Progenitor cell of endocrine pancreas (in vitro differentiated cells): ENCODE measurements around the gene PTGIS. TPM values are rescaled to one million over a fixed set of nuclear protein-coding genes. Genes with fewer than 3 reads are reported as not detected.

Source experiments
- DNase-seq: peaks from one replicate; pipeline ENCODE4 v3.0.0; 2021; ENCODE audit warnings: low spot score; ENCODE audit not compliant: unreplicated experiment
- H3K27ac Mint-ChIP-seq: 2 replicates; pipeline ENCODE4 v1.8.0; 2021; ENCODE audit warnings: mild to moderate bottlenecking, moderate library complexity, mixed read lengths
- H3K27me3 Mint-ChIP-seq: 2 replicates; pipeline ENCODE4 v1.8.0; 2021; ENCODE audit warnings: mixed read lengths
- H3K36me3 Mint-ChIP-seq: 2 replicates; pipeline ENCODE4 v1.8.0; 2022; ENCODE audit warnings: mixed read lengths; ENCODE audit not compliant: insufficient read depth
- H3K4me1 Mint-ChIP-seq: 2 replicates; pipeline ENCODE4 v1.8.0; 2021; ENCODE audit warnings: low read depth, mixed read lengths
- H3K4me3 Mint-ChIP-seq: 2 replicates; pipeline ENCODE4 v1.8.0; 2021; ENCODE audit warnings: low read depth, mild to moderate bottlenecking, moderate library complexity, mixed read lengths
- H3K9me3 Mint-ChIP-seq: 2 replicates; pipeline ENCODE4 v1.8.0; 2021; ENCODE audit warnings: low read depth, mixed read lengths
- total RNA-seq: library from RNA; stranded (reverse); gene quantifications from 2 replicates; pipeline ENCODE4 v1.2.1, GENCODE V29; 2021
- TF ChIP-seq, protein P1 (sequence below): fragments of 200-600 bp; sonication (generic); IDR thresholded peaks from one replicate; pipeline ENCODE4 v1.5.0; 2021; ENCODE audit warnings: antibody characterized with exemption, mild to moderate bottlenecking; ENCODE audit not compliant: unreplicated experiment

The PTGIS gene
- total RNA-seq, 1 donor from 2014 or later: 19.3 TPM

DNA sequence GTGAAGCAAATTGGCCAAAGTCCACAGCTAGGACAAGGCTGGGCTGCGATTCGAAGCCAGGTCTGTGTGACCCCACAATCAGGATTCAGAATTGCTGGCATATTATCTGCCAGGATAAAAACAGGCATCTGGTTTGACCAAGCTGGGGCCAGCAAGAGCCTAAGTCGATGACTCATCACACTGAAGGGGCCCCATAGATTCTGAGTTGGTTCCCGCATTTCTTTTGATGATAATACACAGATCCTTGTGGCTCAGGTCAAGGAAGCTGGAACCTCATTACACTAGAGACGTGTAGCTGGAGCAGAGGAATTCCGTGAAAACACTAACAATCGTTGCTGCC is 92.0 kb downstream of the PTGIS start:
- Mint-ChIP-seq H3K27me3 (peaks cover 15% of the 10 kb centered on the region), H3K9me3 (no peaks in the 10 kb centered on the region), H3K27ac (no peak overlapping the region), H3K36me3 (no peaks in the 10 kb centered on the region), H3K4me3 (no peak overlapping the region), H3K4me1 (peaks cover 10% of the 10 kb centered on the region)
- DNase-seq: no peak
- TF ChIP-seq, protein P1, sequence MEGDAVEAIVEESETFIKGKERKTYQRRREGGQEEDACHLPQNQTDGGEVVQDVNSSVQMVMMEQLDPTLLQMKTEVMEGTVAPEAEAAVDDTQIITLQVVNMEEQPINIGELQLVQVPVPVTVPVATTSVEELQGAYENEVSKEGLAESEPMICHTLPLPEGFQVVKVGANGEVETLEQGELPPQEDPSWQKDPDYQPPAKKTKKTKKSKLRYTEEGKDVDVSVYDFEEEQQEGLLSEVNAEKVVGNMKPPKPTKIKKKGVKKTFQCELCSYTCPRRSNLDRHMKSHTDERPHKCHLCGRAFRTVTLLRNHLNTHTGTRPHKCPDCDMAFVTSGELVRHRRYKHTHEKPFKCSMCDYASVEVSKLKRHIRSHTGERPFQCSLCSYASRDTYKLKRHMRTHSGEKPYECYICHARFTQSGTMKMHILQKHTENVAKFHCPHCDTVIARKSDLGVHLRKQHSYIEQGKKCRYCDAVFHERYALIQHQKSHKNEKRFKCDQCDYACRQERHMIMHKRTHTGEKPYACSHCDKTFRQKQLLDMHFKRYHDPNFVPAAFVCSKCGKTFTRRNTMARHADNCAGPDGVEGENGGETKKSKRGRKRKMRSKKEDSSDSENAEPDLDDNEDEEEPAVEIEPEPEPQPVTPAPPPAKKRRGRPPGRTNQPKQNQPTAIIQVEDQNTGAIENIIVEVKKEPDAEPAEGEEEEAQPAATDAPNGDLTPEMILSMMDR: no peak

DNA sequence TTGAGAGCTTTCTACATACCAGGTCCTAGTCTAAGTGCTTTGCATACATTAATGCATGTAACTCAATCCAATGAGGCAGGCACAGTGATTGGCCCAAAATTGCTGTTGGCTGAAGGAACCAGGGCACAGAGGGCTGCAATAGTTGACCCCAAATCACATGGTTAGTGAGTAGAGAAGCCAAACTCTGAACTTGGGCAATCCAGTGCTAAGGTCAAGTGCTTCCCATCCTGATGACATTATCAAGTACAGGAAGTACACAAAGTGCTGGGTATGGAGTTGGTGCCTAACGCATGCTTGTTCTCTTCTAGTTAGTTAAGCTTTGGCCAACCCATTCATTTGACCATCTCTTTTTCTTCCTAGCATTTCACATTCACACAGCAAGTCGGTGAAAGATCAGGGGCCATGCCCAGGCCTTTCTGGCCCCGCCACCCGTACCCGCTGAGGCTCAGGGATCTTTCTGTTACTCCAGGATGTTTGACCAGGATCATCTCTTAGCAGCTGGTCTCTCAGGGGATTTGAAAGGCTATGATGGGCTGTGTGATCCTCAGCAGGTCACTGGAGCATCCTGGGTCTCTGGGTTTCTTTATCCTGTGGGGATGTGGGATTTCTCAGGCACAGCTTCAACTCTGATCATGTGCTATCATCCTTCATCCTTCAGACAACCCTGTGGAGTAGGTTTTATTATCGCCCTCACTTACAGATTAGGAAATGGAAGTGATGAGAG is 92.5 kb downstream of the PTGIS start:
- no peaks in the 10 kb centered on the region for H3K9me3 Mint-ChIP-seq
- TF ChIP-seq, protein P1: no peak
- no peak overlapping the region for H3K4me3 Mint-ChIP-seq
- H3K27ac Mint-ChIP-seq: no peak overlapping the region
- no peaks in the 10 kb centered on the region for H3K36me3 Mint-ChIP-seq
- H3K4me1 Mint-ChIP-seq: peaks cover 10% of the 10 kb centered on the region
- peaks cover 15% of the 10 kb centered on the region for H3K27me3 Mint-ChIP-seq
- no peak for DNase-seq

- H3K4me1 Mint-ChIP-seq: no peaks in the 10 kb centered on the region
- H3K9me3 Mint-ChIP-seq: no peaks in the 10 kb centered on the region
- no peak overlapping the region for H3K4me3 Mint-ChIP-seq
- no peaks in the 10 kb centered on the region for H3K36me3 Mint-ChIP-seq
- TF ChIP-seq, protein P1: no peak
- H3K27ac Mint-ChIP-seq: no peak overlapping the region
- peaks cover 31% of the 10 kb centered on the region for H3K27me3 Mint-ChIP-seq
- DNase-seq: no peak
These were observed 96.5 kb downstream of the PTGIS start for GRCh38 chr20:49471397-49471796.

DNA sequence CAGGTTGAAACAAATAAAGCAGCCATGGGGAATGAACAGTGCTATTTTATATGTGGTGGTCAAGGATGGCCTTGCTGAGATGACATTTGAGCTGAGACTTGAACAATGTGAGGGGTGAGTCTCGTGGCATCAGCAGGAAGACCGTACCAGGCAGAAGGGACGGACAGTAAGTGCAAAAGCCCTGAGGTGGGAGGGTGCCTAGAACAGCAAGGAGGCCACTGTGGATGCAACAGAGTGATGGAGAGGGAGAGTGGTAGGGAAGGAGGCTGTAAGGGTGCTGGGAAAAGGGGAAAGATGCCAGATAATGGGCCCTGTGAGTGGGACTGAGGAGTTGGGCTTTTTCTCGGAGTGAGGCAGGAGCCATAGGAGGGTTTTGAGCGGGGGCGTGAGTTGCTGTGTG is 97.0 kb downstream of the PTGIS start:
- Mint-ChIP-seq H3K4me3 (no peak overlapping the region), H3K4me1 (no peaks in the 10 kb centered on the region), H3K36me3 (no peaks in the 10 kb centered on the region), H3K9me3 (no peaks in the 10 kb centered on the region), H3K27me3 (peaks cover 31% of the 10 kb centered on the region), H3K27ac (no peak overlapping the region)
- TF ChIP-seq, protein P1: no peak
- no peak for DNase-seq

GRCh38 chr20:49469060-49469459 is 98.9 kb downstream of the PTGIS start:
- H3K36me3 Mint-ChIP-seq: no peaks in the 10 kb centered on the region
- no peak overlapping the region for H3K27ac Mint-ChIP-seq
- no peaks in the 10 kb centered on the region for H3K9me3 Mint-ChIP-seq
- H3K4me3 Mint-ChIP-seq: no peak overlapping the region
- TF ChIP-seq, protein P1: no peak
- DNase-seq: no peak
- H3K27me3 Mint-ChIP-seq: peaks cover 22% of the 10 kb centered on the region
- no peaks in the 10 kb centered on the region for H3K4me1 Mint-ChIP-seq
